WTC11 (cell line): Measurements from ENCODE around the gene SAMM50.

ENCODE experiments used
- CTCF ChIP-seq: fragments of 200-600 bp; IDR thresholded peaks from 2 replicates; pipeline ENCODE4 v1.8.0; 2022; ENCODE audit warnings: antibody characterized with exemption
- NFYB ChIP-seq: sonication (generic); formaldehyde crosslinking; conservative IDR thresholded peaks from 2 replicates; pipeline ENCODE4 v1.8.0; 2022; ENCODE audit warnings: low read depth, missing genetic modification reagents
- NR3C1 ChIP-seq: sonication (generic); formaldehyde crosslinking; conservative IDR thresholded peaks from 2 replicates; pipeline ENCODE4 v1.8.1; 2023; ENCODE audit warnings: low read depth, mild to moderate bottlenecking, missing genetic modification reagents
- OVOL2 ChIP-seq: fragments of 250-450 bp; sonication (Bioruptor Pico); IDR thresholded peaks from 2 replicates; pipeline ENCODE4 v1.9.0; 2021; ENCODE audit warnings: mild to moderate bottlenecking, borderline replicate concordance
- TF ChIP-seq, protein P1 (sequence below): sonication (generic); formaldehyde crosslinking; IDR thresholded peaks from 2 replicates; pipeline ENCODE4 v1.8.0; 2022; ENCODE audit warnings: mild to moderate bottlenecking, missing genetic modification reagents

DNA sequence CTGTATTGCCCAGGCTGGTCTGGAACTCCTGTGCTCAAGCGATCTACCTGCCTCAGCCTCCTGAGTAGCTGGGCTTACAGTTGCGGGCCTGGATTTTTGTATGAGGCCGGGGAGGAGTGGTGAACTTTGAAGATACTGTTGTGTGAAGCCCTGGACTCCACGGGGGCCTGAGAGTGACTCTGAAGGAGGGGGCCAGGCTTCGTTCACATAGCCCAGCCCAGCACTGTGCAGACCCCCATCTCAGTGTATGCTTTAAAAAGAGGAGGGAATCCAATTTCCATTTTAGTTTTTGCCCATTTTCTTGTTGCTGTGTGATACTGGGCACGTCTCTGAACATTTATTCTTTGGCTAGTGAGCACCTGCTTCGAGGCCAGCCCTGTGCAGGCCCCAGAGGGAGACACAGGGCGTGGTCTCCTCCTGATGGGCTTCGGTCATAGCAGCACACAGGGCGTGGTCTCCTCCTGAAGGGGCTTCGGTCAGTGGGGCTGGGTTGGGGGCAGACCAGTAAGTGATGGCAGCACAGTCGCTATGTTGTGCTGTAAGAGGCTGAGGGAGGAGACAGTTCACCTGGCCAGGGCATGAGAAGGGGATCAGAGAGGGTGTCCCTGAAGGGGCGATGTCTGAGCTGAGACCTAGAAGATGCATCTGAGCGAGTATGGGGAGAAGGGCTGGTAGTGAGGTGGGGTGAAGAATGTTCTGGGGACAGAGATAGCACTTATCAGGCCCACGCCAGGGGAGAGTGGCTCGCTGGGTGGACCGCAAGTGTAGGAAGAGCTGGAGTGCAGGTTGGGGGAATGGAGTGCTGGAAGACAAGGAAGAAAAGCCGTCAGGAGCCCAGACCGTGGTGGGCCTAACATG, 14.0 kb downstream of the SAMM50 start:
- TF ChIP-seq NFYB: no peak
- TF ChIP-seq, protein P1, sequence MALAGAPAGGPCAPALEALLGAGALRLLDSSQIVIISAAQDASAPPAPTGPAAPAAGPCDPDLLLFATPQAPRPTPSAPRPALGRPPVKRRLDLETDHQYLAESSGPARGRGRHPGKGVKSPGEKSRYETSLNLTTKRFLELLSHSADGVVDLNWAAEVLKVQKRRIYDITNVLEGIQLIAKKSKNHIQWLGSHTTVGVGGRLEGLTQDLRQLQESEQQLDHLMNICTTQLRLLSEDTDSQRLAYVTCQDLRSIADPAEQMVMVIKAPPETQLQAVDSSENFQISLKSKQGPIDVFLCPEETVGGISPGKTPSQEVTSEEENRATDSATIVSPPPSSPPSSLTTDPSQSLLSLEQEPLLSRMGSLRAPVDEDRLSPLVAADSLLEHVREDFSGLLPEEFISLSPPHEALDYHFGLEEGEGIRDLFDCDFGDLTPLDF (CRISPR knock-in tag): no peak
- no peak for TF ChIP-seq NR3C1 (CRISPR knock-in tag)
- no peak for TF ChIP-seq CTCF
- TF ChIP-seq OVOL2 (CRISPR knock-in tag): no peak
